Liver (tissue), 9 donors: Measurements from ENCODE around the gene FBXO8. TPM values are rescaled to one million over a fixed set of nuclear protein-coding genes. Genes with fewer than 3 reads are reported as not detected.

ENCODE experiments used
- DNase-seq: peaks from one replicate; pipeline ENCODE4 v3.0.0-alpha.2; 2017; ENCODE audit warnings: low spot score
- H3K27ac ChIP-seq, 2 donors: one replicate each; pipeline ENCODE4 v1.7.0; 2013; ENCODE audit warnings: inconsistent platforms in 2 of 2, low read length in 2 of 2, control low read depth in 1 of 2, low read depth in 1 of 2, mild to moderate bottlenecking in 1 of 2
- H3K27me3 ChIP-seq, 4 donors: one replicate each; pipeline versions ENCODE4 v1.6.1 to v1.7.0; 2013; ENCODE audit warnings: low read length in 3 of 4, inconsistent platforms in 1 of 4, mild to moderate bottlenecking in 1 of 4, moderate library complexity in 1 of 4; ENCODE audit not compliant: control insufficient read depth in 4 of 4, insufficient read depth in 4 of 4
- H3K36me3 ChIP-seq, 4 donors: one replicate each; pipeline versions ENCODE4 v1.6.1 to v1.7.0; 2013; ENCODE audit warnings: low read length in 3 of 4, mild to moderate bottlenecking in 3 of 4, low read depth in 1 of 4, moderate library complexity in 1 of 4; ENCODE audit not compliant: control insufficient read depth in 4 of 4, insufficient read depth in 3 of 4
- H3K4me1 ChIP-seq, 4 donors: one replicate each; pipeline versions ENCODE4 v1.6.1 to v1.7.0; 2013; ENCODE audit warnings: low read length in 3 of 4, mild to moderate bottlenecking in 3 of 4, moderate library complexity in 1 of 4; ENCODE audit not compliant: control insufficient read depth in 4 of 4, insufficient read depth in 4 of 4
- H3K4me3 ChIP-seq, 3 donors: one replicate each; pipeline versions ENCODE4 v1.6.1 to v1.7.0; 2013; ENCODE audit warnings: low read length in 3 of 3, control low read depth in 1 of 3, low read depth in 1 of 3, mild to moderate bottlenecking in 1 of 3
- H3K9ac ChIP-seq, 2 donors: one replicate each; pipeline ENCODE4 v1.7.0; 2013; ENCODE audit warnings: low read length in 2 of 2, mild to moderate bottlenecking in 2 of 2, moderate library complexity in 2 of 2, control low read depth in 1 of 2, low read depth in 1 of 2
- H3K9me3 ChIP-seq, 4 donors: one replicate each; pipeline versions ENCODE4 v1.6.1 to v1.7.0; 2013; ENCODE audit warnings: low read length in 3 of 4; ENCODE audit not compliant: control insufficient read depth in 4 of 4
- ATF3 ChIP-seq: IDR thresholded peaks from 2 replicates; pipeline ENCODE4 v1.6.1; 2016; ENCODE audit warnings: antibody characterized with exemption
- CTCF ChIP-seq: fragments of 150-350 bp; IDR thresholded peaks from 2 replicates; pipeline ENCODE4 v1.5.1; 2017; ENCODE audit warnings: improper control_type of control experiment, low read depth, low read length; ENCODE audit not compliant: missing input control
- EGR1 ChIP-seq, 2 donors: IDR thresholded peaks; 2 replicates each; pipeline ENCODE4 v1.6.1; 2016 to 2018; ENCODE audit warnings: antibody characterized with exemption in 2 of 2, low read depth in 2 of 2
- FOXA1 ChIP-seq: IDR thresholded peaks from 2 replicates; pipeline ENCODE4 v1.6.1; 2016; ENCODE audit warnings: antibody characterized with exemption
- FOXA2 ChIP-seq: IDR thresholded peaks from 2 replicates; pipeline ENCODE4 v1.6.1; 2016; ENCODE audit warnings: antibody characterized with exemption
- GABPA ChIP-seq, 2 donors: IDR thresholded peaks in 1 of 2; conservative IDR thresholded peaks in 1 of 2; 2 replicates each; pipeline ENCODE4 v1.6.1; 2016; ENCODE audit warnings: antibody characterized with exemption in 2 of 2, mild to moderate bottlenecking in 1 of 2, moderate library complexity in 1 of 2
- HNF4A ChIP-seq, 2 donors: conservative IDR thresholded peaks; 2 replicates each; pipeline ENCODE4 v1.6.1; 2016; ENCODE audit warnings: antibody characterized with exemption in 2 of 2, mild to moderate bottlenecking in 2 of 2
- HNF4G ChIP-seq: IDR thresholded peaks from 2 replicates; pipeline ENCODE4 v1.6.1; 2016; ENCODE audit warnings: antibody characterized with exemption
- JUND ChIP-seq, 2 donors: IDR thresholded peaks; 2 replicates each; pipeline ENCODE4 v1.6.1; 2016; ENCODE audit warnings: antibody characterized with exemption in 2 of 2
- MAX ChIP-seq: IDR thresholded peaks from 2 replicates; pipeline ENCODE4 v1.6.1; 2016; ENCODE audit warnings: antibody characterized with exemption
- NR2F2 ChIP-seq: IDR thresholded peaks from 2 replicates; pipeline ENCODE4 v1.6.1; 2016; ENCODE audit warnings: antibody characterized with exemption
- RAD21 ChIP-seq, 2 donors: IDR thresholded peaks; 2 replicates each; pipeline ENCODE4 v1.6.1; 2016; ENCODE audit warnings: antibody characterized with exemption in 2 of 2, mild to moderate bottlenecking in 2 of 2
- RXRA ChIP-seq, 2 donors: IDR thresholded peaks; 2 replicates each; pipeline ENCODE4 v1.6.1; 2017 to 2018; ENCODE audit warnings: antibody characterized with exemption in 2 of 2, mild to moderate bottlenecking in 1 of 2
- SP1 ChIP-seq: IDR thresholded peaks from 2 replicates; pipeline ENCODE4 v1.6.1; 2018; ENCODE audit warnings: antibody characterized with exemption, mild to moderate bottlenecking
- TAF1 ChIP-seq: conservative IDR thresholded peaks from 2 replicates; pipeline ENCODE4 v1.6.1; 2016; ENCODE audit warnings: antibody characterized with exemption, mild to moderate bottlenecking
- YY1 ChIP-seq: IDR thresholded peaks from 2 replicates; pipeline ENCODE4 v1.6.1; 2016; ENCODE audit warnings: antibody characterized with exemption, mild to moderate bottlenecking
- WGBS: extraction: QIAGEN DNeasy Blood & Tissue Kit; methylation state at CpG from one replicate; pipeline ENCODE4 v1.1.7; 2013; 5-methylcytosine and 5-hydroxymethylcytosine counted together
- polyA plus RNA-seq, 2 donors: library from polyadenylated mRNA; stranded (reverse) in 1 of 2; unstranded in 1 of 2; fragments of 200-250 nt in 1 of 2; fragments of >200 nt in 1 of 2; fragmentation: Nextera tagmentation in 1 of 2; extraction: Ambion mirVana in 1 of 2; gene quantifications; one replicate each; pipeline versions ENCODE4 v1.2.1 to v1.2.3, GENCODE V29; 2013 to 2015
- total RNA-seq, 2 donors: library from RNA; depleted of rRNA; stranded (reverse); fragments of >200 nt; gene quantifications; one replicate each; pipeline ENCODE4 v1.2.3, GENCODE V29; 2014
- TF ChIP-seq, protein P1 (sequence below): IDR thresholded peaks from 2 replicates; pipeline ENCODE4 v1.6.1; 2016; ENCODE audit warnings: antibody characterized with exemption, mild to moderate bottlenecking
- TF ChIP-seq, protein P2 (sequence below): IDR thresholded peaks from 2 replicates; pipeline ENCODE4 v1.6.1; 2016; ENCODE audit warnings: antibody characterized with exemption
- donor health status: healthy.
- donor health status: healthy.
- donor health status: healthy.
- donor health status: healthy.
- donor health status: healthy.

The FBXO8 gene
- total and polyA plus RNA-seq, 4 donors: 15.0 to 56.1 (median 35.1) TPM

DNA sequence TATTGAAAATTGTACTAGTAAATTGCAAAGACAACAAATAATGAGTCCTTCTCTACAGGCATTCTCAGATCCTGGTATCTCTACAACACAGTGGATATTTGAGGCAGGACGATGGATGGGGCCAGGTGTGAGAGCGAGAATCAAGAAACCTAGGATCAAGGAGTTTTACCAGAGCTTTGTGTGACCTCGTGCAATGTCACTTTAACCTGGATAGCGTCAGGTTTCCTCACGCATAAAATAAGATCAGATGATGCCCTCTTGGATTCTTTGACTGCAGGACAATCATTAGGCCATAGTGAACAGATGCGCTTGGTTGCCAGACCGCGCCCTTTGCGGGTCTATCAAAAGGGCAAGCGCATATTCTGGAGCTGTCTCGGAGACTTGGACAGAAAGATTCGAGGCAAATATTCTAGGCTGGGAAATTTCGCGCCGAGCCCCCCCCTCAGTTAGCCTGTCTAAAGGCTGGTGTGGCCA, 66.6 kb downstream of the FBXO8 start:
- Histone ChIP-seq H3K4me1 (peaks cover 5 to 32% (median 19%) of the 10 kb centered on the region in 4 donors), H3K4me3 (peak overlapping the region in 2 of 3 donors; percentile 17 to 42), H3K27ac (peak overlapping the region; percentile 29 to 71), H3K27me3 (peaks cover 0 to 40% (median 23%) of the 10 kb centered on the region in 4 donors), H3K9me3 (peaks cover 0 to 6% (median 0%) of the 10 kb centered on the region in 4 donors), H3K9ac (no peak overlapping the region), H3K36me3 (no peaks in the 10 kb centered on the region)
- DNase-seq: no peak
- no peak for TF ChIP-seq ATF3
- no peak for TF ChIP-seq GABPA (IDR thresholded peaks at IDR 0.05 in 1 of 2, conservative IDR thresholded peaks at IDR 0.05 in 1 of 2)
- no peak for TF ChIP-seq HNF4A (conservative IDR thresholded peaks at IDR 0.05)
- TF ChIP-seq JUND (IDR thresholded peaks at IDR 0.05): no peak
- TF ChIP-seq FOXA1: no peak
- no peak for TF ChIP-seq RXRA (IDR thresholded peaks at IDR 0.05)
- TF ChIP-seq NR2F2: no peak
- TF ChIP-seq YY1: no peak
- TF ChIP-seq EGR1 (IDR thresholded peaks at IDR 0.05; ENCODE audit: low read depth in 2 of 2): no peak
- no peak for TF ChIP-seq CTCF
- no peak for TF ChIP-seq MAX
- TF ChIP-seq, protein P1, sequence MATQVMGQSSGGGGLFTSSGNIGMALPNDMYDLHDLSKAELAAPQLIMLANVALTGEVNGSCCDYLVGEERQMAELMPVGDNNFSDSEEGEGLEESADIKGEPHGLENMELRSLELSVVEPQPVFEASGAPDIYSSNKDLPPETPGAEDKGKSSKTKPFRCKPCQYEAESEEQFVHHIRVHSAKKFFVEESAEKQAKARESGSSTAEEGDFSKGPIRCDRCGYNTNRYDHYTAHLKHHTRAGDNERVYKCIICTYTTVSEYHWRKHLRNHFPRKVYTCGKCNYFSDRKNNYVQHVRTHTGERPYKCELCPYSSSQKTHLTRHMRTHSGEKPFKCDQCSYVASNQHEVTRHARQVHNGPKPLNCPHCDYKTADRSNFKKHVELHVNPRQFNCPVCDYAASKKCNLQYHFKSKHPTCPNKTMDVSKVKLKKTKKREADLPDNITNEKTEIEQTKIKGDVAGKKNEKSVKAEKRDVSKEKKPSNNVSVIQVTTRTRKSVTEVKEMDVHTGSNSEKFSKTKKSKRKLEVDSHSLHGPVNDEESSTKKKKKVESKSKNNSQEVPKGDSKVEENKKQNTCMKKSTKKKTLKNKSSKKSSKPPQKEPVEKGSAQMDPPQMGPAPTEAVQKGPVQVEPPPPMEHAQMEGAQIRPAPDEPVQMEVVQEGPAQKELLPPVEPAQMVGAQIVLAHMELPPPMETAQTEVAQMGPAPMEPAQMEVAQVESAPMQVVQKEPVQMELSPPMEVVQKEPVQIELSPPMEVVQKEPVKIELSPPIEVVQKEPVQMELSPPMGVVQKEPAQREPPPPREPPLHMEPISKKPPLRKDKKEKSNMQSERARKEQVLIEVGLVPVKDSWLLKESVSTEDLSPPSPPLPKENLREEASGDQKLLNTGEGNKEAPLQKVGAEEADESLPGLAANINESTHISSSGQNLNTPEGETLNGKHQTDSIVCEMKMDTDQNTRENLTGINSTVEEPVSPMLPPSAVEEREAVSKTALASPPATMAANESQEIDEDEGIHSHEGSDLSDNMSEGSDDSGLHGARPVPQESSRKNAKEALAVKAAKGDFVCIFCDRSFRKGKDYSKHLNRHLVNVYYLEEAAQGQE: no peak
- no peak for TF ChIP-seq RAD21 (IDR thresholded peaks at IDR 0.05)
- TF ChIP-seq, protein P2, sequence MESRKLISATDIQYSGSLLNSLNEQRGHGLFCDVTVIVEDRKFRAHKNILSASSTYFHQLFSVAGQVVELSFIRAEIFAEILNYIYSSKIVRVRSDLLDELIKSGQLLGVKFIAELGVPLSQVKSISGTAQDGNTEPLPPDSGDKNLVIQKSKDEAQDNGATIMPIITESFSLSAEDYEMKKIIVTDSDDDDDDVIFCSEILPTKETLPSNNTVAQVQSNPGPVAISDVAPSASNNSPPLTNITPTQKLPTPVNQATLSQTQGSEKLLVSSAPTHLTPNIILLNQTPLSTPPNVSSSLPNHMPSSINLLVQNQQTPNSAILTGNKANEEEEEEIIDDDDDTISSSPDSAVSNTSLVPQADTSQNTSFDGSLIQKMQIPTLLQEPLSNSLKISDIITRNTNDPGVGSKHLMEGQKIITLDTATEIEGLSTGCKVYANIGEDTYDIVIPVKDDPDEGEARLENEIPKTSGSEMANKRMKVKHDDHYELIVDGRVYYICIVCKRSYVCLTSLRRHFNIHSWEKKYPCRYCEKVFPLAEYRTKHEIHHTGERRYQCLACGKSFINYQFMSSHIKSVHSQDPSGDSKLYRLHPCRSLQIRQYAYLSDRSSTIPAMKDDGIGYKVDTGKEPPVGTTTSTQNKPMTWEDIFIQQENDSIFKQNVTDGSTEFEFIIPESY: no peak
- no peak for TF ChIP-seq SP1
- TF ChIP-seq HNF4G: no peak
- TF ChIP-seq FOXA2: no peak
- no peak for TF ChIP-seq TAF1
- 10% methylated on average over 15 of the region's 15 CpGs for WGBS
